ENCODE data around the gene PCSK1N.
A peak's percentile ranks its signal among the peaks of the same experiment; 100 is the strongest.
"Not testable (repeated sequence)": the region's sequence is repeated elsewhere in the genome, so short reads cannot be mapped to it uniquely, and the experiment has no call there.

The PCSK1N gene

DNA sequence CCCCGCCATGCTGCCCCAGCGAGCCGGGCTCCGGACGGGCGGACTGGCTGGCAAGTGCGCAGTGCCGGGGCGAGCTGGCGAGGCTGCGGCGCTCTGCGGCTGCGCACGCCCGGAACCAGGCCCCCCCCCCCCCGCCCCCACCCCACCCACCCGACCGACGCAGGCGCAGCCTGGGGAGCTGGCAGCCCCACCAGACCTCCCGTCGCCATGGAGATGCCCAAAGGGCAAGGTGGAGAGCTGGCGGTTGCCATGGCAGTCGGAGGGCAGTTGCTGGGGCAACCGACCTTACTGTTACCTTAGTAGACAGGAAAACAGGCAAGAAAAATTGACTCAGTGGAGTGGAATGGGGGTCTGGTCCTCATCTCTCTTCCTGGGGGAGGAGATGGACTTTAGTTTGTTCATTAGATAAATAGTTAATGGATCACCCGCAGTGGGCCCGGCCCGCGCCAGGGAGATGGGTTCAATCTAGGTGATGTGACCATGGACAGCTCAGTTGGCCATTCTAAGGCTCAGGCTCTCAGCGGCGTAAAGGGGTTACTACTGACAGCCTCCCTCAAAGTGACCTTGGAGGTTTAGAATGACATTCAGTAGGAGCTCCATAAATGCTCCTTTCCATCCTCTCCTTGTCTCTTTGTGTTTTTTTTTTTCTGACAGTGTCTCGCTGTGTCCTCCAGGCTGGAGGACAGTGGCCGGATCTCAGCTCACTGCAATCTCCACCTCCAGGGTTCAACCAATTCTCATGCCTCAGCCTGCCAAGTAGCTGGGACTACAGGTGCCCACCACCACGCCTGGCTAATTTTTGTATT is at the start of gene PCSK1N:
Gene PCSK1N (minus strand): TSS at position 87 of the 806 bp plus-strand sequence. CDS start 78 bp downstream, at position 9.
- DNase-seq, result peak; percentile 19

DNA sequence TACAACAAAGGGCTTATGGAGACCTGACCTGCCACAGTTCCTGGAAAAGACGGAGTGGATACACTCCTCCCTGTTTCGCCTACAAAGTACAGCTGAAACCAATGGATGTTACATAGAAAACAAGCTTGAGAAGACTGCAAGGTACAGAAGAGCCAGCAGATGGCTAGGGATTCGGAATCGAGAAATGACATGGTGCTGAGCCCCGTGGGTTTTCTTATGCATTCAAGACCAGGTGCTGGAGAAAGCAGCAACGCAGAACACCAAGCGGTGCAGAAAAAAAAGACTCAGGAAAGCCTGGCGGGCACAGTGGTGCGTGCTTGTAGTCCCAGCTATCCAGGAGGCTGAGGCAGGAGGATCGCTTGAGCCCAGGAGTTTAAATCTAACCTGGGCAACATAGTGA is 48.3 kb upstream of the PCSK1N start:
- DNase-seq, result no peak

- DNase-seq, result not testable (repeated sequence)
Observed at GRCh38 chrX:48876944-48877343, 41.5 kb upstream of the PCSK1N start.

DNA sequence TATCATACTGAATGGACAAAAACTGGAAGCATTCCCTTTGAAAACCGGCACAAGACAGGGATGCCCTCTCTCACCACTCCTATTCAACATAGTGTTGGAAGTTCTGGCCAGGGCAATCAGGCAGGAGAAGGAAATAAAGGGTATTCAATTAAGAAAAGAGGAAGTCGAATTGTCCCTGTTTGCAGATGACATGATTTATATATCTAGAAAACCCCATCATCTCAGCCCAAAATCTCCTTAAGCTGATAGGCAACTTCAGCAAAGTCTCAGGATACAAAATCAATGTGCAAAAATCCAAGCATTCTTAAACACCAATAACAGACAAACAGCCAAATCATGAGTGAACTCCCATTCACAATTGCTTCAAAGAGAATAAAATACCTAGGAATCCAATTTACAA is 36.6 kb upstream of the PCSK1N start:
- not testable (repeated sequence) for DNase-seq

DNA sequence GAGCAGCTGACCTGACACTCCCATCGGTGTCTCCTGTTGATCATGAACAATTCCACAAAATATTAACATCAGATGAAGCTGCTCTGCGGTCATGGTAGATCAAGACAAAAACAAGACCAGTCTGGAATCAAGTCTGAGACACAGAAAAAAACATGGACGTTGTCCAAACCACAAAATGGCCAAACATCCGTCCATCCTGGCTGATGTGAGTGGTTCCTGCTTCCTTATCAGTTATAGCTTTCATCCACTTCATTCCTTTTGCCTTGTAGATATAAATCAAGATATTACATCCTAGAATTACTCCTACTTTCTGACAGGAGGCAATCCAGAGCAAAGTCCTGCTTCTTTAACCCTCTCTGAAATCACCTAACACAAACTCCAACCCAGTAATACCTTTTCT is 28.8 kb upstream of the PCSK1N start:
- no peak for DNase-seq

DNA sequence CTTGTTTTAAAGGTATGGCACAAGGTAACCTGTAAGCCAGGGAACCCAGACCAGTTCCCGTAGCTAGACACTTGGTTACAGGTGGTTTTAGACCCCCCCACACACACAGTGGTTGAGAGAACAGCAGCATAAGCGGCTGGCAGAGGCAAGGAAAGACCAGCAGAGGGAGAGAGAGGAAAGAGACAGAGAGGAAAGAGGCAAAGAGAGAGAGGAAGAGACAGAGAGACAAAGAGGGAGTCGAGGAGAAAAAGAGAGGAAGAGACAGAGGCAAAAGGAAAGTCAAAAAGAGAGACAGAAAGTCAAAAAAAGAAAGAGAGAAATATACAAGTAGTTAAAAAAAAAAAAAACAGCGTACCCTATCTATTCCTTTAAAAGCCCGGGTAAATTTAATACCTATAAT is 19.5 kb upstream of the PCSK1N start:
- DNase-seq, result no peak

DNA sequence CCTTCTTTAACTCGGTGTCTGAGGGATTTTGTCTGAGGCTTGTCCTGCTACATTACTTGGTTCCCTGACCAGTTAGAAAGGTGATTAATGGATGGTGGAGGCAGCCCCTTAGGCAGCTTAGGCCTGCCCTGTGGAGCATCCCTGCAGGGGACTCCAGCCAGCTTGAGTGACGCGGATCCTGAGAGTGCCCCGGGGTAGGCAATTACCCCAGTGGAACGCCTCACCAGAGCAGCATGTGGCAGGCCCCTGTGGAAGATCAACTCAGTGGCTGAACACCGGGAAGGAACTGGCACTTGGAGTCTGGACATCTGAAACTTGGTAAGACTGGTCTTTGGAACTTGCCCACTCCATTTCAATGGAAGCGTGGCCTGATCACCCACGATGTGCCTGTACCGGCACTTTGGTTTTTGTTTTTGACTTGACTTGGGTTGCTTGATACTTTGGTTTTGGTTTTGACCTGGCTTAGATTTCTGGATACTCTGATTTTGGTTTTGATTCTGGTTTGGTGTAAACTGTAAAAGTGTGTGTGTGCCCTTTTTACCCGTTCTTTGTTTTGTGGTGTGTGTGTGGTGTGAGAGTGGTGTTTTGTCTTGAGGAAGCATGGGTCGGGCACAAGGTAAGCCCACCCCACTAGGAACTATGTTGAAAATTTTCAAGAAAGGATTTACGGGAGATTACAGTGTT is 18.9 kb upstream of the PCSK1N start:
- not testable (repeated sequence) for DNase-seq

DNA sequence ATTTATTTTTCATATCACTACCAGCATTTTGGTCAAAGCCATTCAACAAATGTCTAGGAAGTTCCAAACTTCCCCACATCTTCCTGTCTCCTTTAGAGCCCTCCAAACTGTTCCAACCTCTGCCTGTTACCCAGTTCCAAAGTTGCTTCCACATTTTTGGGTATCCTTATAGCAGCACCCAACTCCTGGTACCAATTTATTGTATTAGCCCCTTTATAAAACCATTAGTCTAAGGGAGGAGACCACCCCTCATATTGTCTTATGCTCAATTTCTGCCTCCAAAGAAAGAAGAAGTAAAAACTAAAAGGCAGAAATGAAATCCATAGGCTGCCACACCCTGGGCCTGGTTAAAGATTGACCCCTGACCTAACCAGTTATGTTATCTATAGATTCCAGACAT is 18.1 kb upstream of the PCSK1N start:
- not testable (repeated sequence) for DNase-seq

- no peak for DNase-seq
Observed at GRCh38 chrX:48852857-48853256, 17.4 kb upstream of the PCSK1N start.

- DNase-seq, result no peak
Observed at GRCh38 chrX:48848847-48849246, 13.4 kb upstream of the PCSK1N start.

GRCh38 chrX:48839686-48840085 is 4.3 kb upstream of the PCSK1N start:
- no peak for DNase-seq

DNA sequence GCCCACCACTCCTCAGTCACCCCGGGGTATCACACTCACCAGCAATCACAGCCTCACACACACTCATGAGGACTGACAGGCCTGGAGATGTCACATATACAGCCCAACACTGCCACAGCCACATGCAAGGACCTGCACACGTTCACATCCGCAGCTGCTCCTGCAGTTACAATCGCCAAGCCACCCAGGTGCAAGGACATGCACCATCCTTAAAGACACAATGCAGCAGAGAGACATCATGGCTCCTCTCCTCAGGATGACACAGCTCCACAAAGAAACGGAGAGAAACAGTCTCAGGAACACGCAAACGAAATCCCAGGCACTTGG is 1.1 kb downstream of the PCSK1N start:
- DNase-seq, result no peak

- DNase-seq, result no peak
Observed at GRCh38 chrX:48833542-48834138, 1.8 kb downstream of the PCSK1N start.

DNA sequence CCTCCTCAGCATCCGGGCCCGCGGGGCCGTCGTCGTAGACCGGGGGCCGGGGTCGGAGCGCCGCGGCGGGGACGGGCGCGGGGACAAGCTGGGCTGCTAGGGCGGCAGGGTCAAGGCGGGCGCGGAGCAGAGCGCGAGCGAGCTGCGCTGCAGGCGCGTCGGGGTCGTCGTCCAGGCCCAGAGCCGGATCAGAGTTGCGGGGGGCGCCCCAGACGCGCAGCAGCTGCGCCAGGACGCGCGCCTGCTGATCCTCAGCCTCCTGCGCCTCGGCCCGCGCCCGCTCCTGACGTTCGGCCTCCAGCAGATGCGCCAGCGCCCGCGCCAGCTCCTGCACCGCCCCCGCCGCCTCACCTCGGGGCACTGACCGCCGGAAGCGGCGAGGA is 3.5 kb downstream of the PCSK1N start:
- no peak for DNase-seq

- no peak for DNase-seq
Observed at GRCh38 chrX:48831136-48831908, 4.1 kb downstream of the PCSK1N start.

- DNase-seq, result no peak
Observed at GRCh38 chrX:48829016-48829735, 6.2 kb downstream of the PCSK1N start.

- no peak for DNase-seq
Observed at GRCh38 chrX:48827654-48827968, 7.8 kb downstream of the PCSK1N start.

DNA sequence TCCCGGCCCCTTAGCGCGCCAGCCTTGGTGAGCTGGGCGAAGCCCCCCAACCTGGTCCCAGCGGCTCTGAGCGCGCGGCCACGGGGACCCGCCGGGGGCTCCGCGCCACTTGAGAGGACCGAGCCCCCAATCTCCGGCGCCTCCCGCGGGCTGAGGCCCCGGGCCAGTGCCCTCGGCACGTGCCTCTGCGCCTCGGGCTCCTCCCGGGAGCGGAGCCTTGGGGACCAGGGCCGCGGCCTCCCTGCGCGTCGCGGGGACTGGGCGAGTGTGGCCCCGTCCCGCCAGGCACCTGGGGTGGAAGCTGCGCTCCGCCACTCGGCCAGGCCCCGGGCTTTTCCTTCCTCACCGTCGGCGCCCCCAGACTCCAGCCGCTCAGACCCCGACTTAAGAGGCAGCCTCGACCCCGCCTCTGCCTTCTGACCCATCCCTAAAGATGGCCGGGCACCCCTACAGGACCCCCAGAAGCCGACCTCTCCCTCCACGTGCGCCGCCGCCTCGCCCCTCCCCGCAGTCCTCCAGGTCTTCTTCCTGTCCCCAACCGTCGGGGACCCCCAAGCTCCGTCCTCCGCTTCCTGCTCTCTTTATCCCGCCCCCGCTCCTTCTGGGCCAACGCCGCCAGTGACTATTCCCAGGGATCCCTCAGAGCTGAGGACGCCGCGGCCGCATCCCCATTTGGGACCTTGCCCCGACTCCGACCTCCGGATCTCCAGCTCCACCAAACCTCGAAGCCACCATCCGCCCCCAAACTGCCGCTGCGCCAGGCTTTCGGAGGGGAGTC is 8.3 kb downstream of the PCSK1N start:
- no peak for DNase-seq

GRCh38 chrX:48826135-48826875 is 9.1 kb downstream of the PCSK1N start, which contains the start of gene ERAS:
ERAS (plus strand) TSS chrX:48826513; CDS start chrX:48829124, 2,611 bp downstream.
- peak; percentile 26 for DNase-seq

GRCh38 chrX:48824066-48824465 is 11.3 kb downstream of the PCSK1N start:
- DNase-seq, result no peak

GRCh38 chrX:48823053-48823452 is 12.4 kb downstream of the PCSK1N start:
- no peak for DNase-seq
